K562 (cell line): ENCODE measurements around the gene CCDC136. TPM values are rescaled to one million over a fixed set of nuclear protein-coding genes. Genes with fewer than 3 reads are reported as not detected.

Source experiments
- ATAC-seq: fragments of 200-7000 bp; cut with Tn5 transposase; 3 replicates; pipeline ENCODE4 v1.9.1; 2020; ENCODE audit warnings: moderate library complexity
- BruUV-seq: library from RNA; stranded (reverse); fragments of 400-500 nt; replicated peaks from 2 replicates; lab custom pipeline; 2021; lab: Mats Ljungman, UMichigan
- CTCF ChIA-PET: fragments of 300-600 bp; formaldehyde crosslinking; extraction: SDS; loops from one replicate; lab custom pipeline; 2021; ENCODE audit warnings: low intra/inter-chr PET ratio; lab: Yijun Ruan, JAX
- POLR2A ChIA-PET: fragments of 300-600, 350-650 bp; sonication (Branson Sonifier 250); formaldehyde crosslinking; extraction: SDS; loops from one replicate; lab custom pipeline; 2021; ENCODE audit warnings: antibody characterized with exemption, inconsistent platforms; lab: Yijun Ruan, JAX
- DNase-seq, 4 experiments: peaks; one replicate each; pipeline versions ENCODE4 v3.0.0 to v3.0.0-alpha.2; 2011 to 2018; ENCODE audit warnings: low spot score in 3 of 4, mixed read lengths in 3 of 4; ENCODE audit errors: extremely low read depth in 1 of 4
- FAIRE-seq: peaks from 2 replicates; lab custom pipeline; 2011; peaks lifted over from hg19 to GRCh38; lab: Jason Lieb, UNC
- H2AFZ ChIP-seq: 2 replicates; pipeline ENCODE4 v1.6.0; 2011; ENCODE audit warnings: low read depth, low read length, control low read depth, inconsistent platforms
- H3K27ac ChIP-seq: fragments of 200-600 bp; 3 replicates; pipeline ENCODE4 v1.8.0; 2011; ENCODE audit warnings: low read depth, mild to moderate bottlenecking, control low read depth, inconsistent platforms, low read length, moderate library complexity, mixed read lengths; ENCODE audit errors: extremely low read depth
- H3K27me3 ChIP-seq, 2 experiments: fragments of 300-600 bp in 1 of 2; 2 replicates in 1 of 2; 3 replicates in 1 of 2; pipeline versions ENCODE4 v1.6.0 to v1.8.0; 2011; ENCODE audit warnings: inconsistent platforms in 2 of 2, low read length in 2 of 2, mild to moderate bottlenecking in 1 of 2, mixed read lengths in 1 of 2, moderate library complexity in 1 of 2; ENCODE audit not compliant: control insufficient read depth in 2 of 2, insufficient read depth in 2 of 2
- H3K36me3 ChIP-seq: fragments of 300-600 bp; 3 replicates; pipeline ENCODE4 v1.8.0; 2011; ENCODE audit warnings: mild to moderate bottlenecking, low read length, inconsistent platforms; ENCODE audit not compliant: control insufficient read depth, insufficient read depth
- H3K4me1 ChIP-seq, 2 experiments: fragments of 200-600 bp in 1 of 2; replicated peaks in 1 of 2; 2 replicates in 1 of 2; 3 replicates in 1 of 2; pipeline versions ENCODE4 v1.5.1 to v1.8.0; 2011; ENCODE audit warnings: inconsistent platforms in 2 of 2, low read length in 2 of 2, mild to moderate bottlenecking in 1 of 2, mixed read lengths in 1 of 2, moderate library complexity in 1 of 2; ENCODE audit not compliant: control insufficient read depth in 2 of 2, insufficient read depth in 2 of 2
- H3K4me2 ChIP-seq: 2 replicates; pipeline ENCODE4 v1.6.1; 2011; ENCODE audit warnings: low read length, control low read depth, inconsistent platforms, mixed read lengths; ENCODE audit not compliant: insufficient read depth
- H3K4me3 ChIP-seq: fragments of 200-600 bp; sonication (generic), shearing (Covaris generic); 2 replicates; pipeline ENCODE4 v1.5.1; 2016; ENCODE audit warnings: control low read depth, inconsistent platforms
- H3K79me2 ChIP-seq: fragments of 200-600 bp; 3 replicates; pipeline ENCODE4 v1.8.0; 2011; ENCODE audit warnings: low read length, inconsistent platforms; ENCODE audit not compliant: control insufficient read depth, insufficient read depth
- H3K9ac ChIP-seq, 2 experiments: 2 replicates each; pipeline versions ENCODE4 v1.6.0 to v1.6.1; 2011; ENCODE audit warnings: low read depth in 2 of 2, low read length in 2 of 2, control low read depth in 1 of 2, inconsistent platforms in 1 of 2, mild to moderate bottlenecking in 1 of 2, mixed read lengths in 1 of 2; ENCODE audit not compliant: insufficient read depth in 1 of 2
- H3K9me1 ChIP-seq: one replicate; pipeline ENCODE4 v1.6.0; 2011; ENCODE audit warnings: inconsistent platforms, mild to moderate bottlenecking, low read length, moderate library complexity; ENCODE audit not compliant: control insufficient read depth, insufficient read depth
- H3K9me3 ChIP-seq: replicated peaks from 2 replicates; pipeline ENCODE4 v1.5.1; 2011; ENCODE audit warnings: low read depth, low read length, inconsistent platforms; ENCODE audit not compliant: control insufficient read depth, insufficient read depth
- H4K20me1 ChIP-seq: replicated peaks from 2 replicates; pipeline ENCODE4 v1.6.1; 2011; ENCODE audit warnings: low read length, inconsistent platforms, mixed read lengths; ENCODE audit not compliant: control insufficient read depth, insufficient read depth
- E2F5 ChIP-seq: sonication (generic); formaldehyde crosslinking; IDR thresholded peaks from 2 replicates; pipeline ENCODE4 v1.8.0; 2022; ENCODE audit warnings: mild to moderate bottlenecking, missing genetic modification reagents
- HMGN3 ChIP-seq: IDR thresholded peaks from 2 replicates; pipeline ENCODE4 v1.6.1; 2011; ENCODE audit warnings: borderline replicate concordance, low read depth, mild to moderate bottlenecking, mixed read lengths, low read length; ENCODE audit not compliant: insufficient read length; ENCODE audit errors: extremely low read depth
- POLR2G ChIP-seq: fragments of 200-400 bp; formaldehyde crosslinking; IDR thresholded peaks from 2 replicates; pipeline ENCODE4 v1.6.1; 2017; ENCODE audit warnings: low read depth, mild to moderate bottlenecking, antibody characterized with exemption, low read length, moderate library complexity
- PRMT5 ChIP-seq: sonication (generic); formaldehyde crosslinking; IDR thresholded peaks from 2 replicates; pipeline ENCODE4 v1.5.0; 2020; ENCODE audit warnings: missing genetic modification reagents
- RBFOX2 ChIP-seq: fragments of 200-400 bp; formaldehyde crosslinking; IDR thresholded peaks from 2 replicates; pipeline ENCODE4 v1.6.1; 2017; ENCODE audit warnings: low read depth, mild to moderate bottlenecking, low read length, moderate library complexity
- RBM22 ChIP-seq: fragments of 200-400 bp; formaldehyde crosslinking; IDR thresholded peaks from 2 replicates; pipeline ENCODE4 v1.6.1; 2018; ENCODE audit warnings: low read length, low read depth; ENCODE audit not compliant: poor library complexity, severe bottlenecking
- STAG1 ChIP-seq: sonication (generic); formaldehyde crosslinking; IDR thresholded peaks from 2 replicates; pipeline ENCODE4 v1.5.0; 2020; ENCODE audit warnings: missing genetic modification reagents, borderline replicate concordance
- SUPT5H ChIP-seq: fragments of 450-650 bp; IDR thresholded peaks from 2 replicates; pipeline ENCODE4 v1.6.1; 2016
- THRA ChIP-seq: fragments of 450-650 bp; IDR thresholded peaks from 2 replicates; pipeline ENCODE4 v1.6.1; 2017; ENCODE audit warnings: mild to moderate bottlenecking, moderate library complexity
- WGBS: fragments of 100-300 bp; shearing (Covaris generic); methylation state at CpG from one replicate; pipeline ENCODE4 v1.1.6; 2016; ENCODE audit warnings: low coverage, mixed read lengths; ENCODE audit not compliant: insufficient coverage; ENCODE audit errors: missing lambda C conversion rate; 5-methylcytosine and 5-hydroxymethylcytosine counted together
- in situ Hi-C: fragments of 300-500 bp; cut with MboI; formaldehyde crosslinking; loops from 4 replicates; pipeline ENCODE4 v1.15.0; 2018; ENCODE audit warnings: inconsistent platforms, mixed read lengths
- intact Hi-C: fragments of 100-400 bp; cut with micrococcal nuclease; formaldehyde crosslinking; loops from 2 replicates; pipeline ENCODE4 v1.14.2; 2022
- polyA plus RNA-seq, 8 experiments: library from polyadenylated mRNA; depleted of rRNA in 4 of 8; stranded (reverse) in 5 of 8; unstranded in 3 of 8; fragments of >200 nt; fragmentation: Nextera tagmentation in 2 of 8; fragmentation: Illumina TruSeq in 1 of 8; extraction: Ambion mirVana in 2 of 8; extraction: Trizol in 1 of 8; gene quantifications; 2 replicates each; pipeline versions ENCODE4 v1.2.1 to v1.2.3, GENCODE V29; 2011 to 2014; ENCODE audit warnings: inconsistent platforms in 1 of 8, missing spikeins in 1 of 8
- total RNA-seq, 7 experiments: library from RNA; depleted of rRNA in 6 of 7; stranded (reverse); fragments of >200 nt in 6 of 7; fragmentation: Illumina TruSeq in 2 of 7; extraction: Trizol in 2 of 7; gene quantifications; 2 replicates each; pipeline versions ENCODE4 v1.2.1 to v1.2.3, GENCODE V29; 2011 to 2021; ENCODE audit warnings: low replicate concordance in 1 of 7

Gene CCDC136
- total and polyA plus RNA-seq, 9 of the 15 experiments (the other 6 are each of a cell fraction or from before 2014, with no cell fraction given) = 2.4 to 40.8 (median 26.5) TPM

- H3K36me3 ChIP-seq = peaks cover 99% of the 10 kb centered on the region
- ATAC-seq (peak; percentile 5), DNase-seq (no peak), FAIRE-seq (no peak)
- peak overlapping the region in 1 of 2 experiments; percentile 50; a peak in 2 of 4 replicates for H3K9ac ChIP-seq
- no peaks in the 10 kb centered on the region for H3K27me3 ChIP-seq
- TF ChIP-seq RBM22 (peak; percentile 83), STAG1 (no peak), RBFOX2 (peak; percentile 55), POLR2G (peak; percentile 71), SUPT5H (peak; percentile 19; the same call in 1 of the 2 replicates), THRA (no peak), PRMT5 (CRISPR knock-in tag) (0 out of 2 replicates have a peak, but pooled peaks have one; percentile 17), HMGN3 (peak; percentile 32), E2F5 (CRISPR knock-in tag) (no peak)
- no TSS peak for BruUV-seq
- H3K79me2 ChIP-seq = no peaks in the 10 kb centered on the region
- intact Hi-C loops (no loop called here), in situ Hi-C loops (no loop called here)
- no peak overlapping the region for H3K4me3 ChIP-seq
- peaks cover 10% of the 10 kb centered on the region for H3K9me1 ChIP-seq
- ChIA-PET CTCF (no interaction called here), POLR2A (interaction anchor here (1.0 to 5.1 kb wide), 3 partner anchors 9 to 13 kb away, joined by 3 to 47 read pairs (median 6); partner anchors contain the start of gene ATP6V1F)
- WGBS = 98% methylated on average over 14 of the region's 17 CpGs
- H3K4me1 ChIP-seq = peaks cover 0 to 23% of the 10 kb centered on the region in 2 experiments; a peak in 1 of 5 replicates
- peaks cover 16% of the 10 kb centered on the region; the same call in 1 of the 2 replicates for H4K20me1 ChIP-seq
- no peak overlapping the region for H3K4me2 ChIP-seq
- H3K9me3 ChIP-seq = no peaks in the 10 kb centered on the region
- H3K27ac ChIP-seq = no peak overlapping the region
- no peak overlapping the region for H2AFZ ChIP-seq
Measured at GRCh38 chr7:128847721-128848211, 56.0 kb downstream of the CCDC136 start.
